ENCODE measurements around the gene GOPC.
"Not testable (repeated sequence)": the region's sequence is repeated elsewhere in the genome, so short reads cannot be mapped to it uniquely, and the experiment has no call there.

GOPC gene

GRCh38 chr6:117602151-117602898 is at the start of gene GOPC:
GOPC (minus strand) TSS chr6:117602511; CDS start chr6:117602288, 223 bp downstream.
- peak; percentile 96 for DNase-seq

DNA sequence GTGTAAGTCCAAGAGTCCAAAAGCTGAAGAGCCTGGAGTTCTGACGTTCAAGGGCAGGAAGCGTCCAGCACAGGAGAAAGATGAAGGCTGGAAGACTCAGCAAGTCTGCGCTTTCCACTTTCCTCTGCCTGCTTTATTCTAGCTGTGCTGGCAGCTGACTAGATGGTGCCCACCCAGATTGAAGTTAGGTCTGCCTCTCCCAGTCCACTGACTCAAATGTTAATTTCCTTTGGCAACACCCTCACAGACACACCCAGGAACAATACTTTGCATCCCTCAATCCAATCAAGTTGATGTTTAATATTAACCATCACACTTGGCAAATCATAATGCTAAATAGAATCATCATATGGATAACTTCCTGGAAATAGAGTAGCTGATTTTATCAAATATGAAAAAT is 49.7 kb upstream of the GOPC start:
- DNase-seq: not testable (repeated sequence)

- DNase-seq: no peak
Observed at GRCh38 chr6:117642976-117643375, 40.7 kb upstream of the GOPC start.

DNA sequence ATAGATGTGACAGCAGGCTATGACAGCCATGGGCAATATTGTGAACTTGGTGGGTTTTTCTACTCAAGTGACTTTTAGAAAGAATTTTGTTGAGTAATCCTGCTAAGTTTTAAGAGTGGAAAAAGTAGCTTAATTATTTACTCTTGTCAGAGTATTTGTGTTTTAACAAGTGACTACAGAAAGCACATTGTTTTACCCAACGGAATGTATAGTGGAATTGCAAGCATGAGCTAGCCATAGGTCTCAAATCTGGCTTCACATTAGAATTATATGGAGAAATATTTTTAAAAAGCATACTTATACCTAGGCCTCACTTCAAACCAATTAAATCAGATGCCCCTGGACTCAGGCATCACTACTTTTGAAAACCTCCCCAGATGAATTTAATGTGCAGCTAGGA is 35.5 kb upstream of the GOPC start:
- no peak for DNase-seq

GRCh38 chr6:117629119-117629660 is 26.9 kb upstream of the GOPC start:
- no peak for DNase-seq

DNA sequence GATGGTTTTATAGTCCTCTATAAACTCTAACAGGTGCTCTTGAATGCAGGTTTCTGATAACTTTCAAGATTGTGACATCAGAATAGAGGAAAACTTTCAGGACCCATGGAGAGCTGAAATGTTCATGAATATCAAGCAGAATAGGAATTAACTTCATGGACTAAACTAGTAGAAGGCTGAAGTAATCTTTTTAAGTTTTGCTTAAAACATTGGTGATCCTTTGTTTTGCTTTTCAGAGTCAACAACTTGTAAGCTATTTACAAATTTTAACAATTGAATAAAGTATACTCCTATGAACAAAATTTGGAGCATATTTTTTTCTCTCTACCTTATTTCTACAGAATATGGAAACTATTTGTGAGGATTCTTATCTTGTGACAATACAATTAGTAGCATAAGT is 25.2 kb upstream of the GOPC start:
- DNase-seq: no peak

DNA sequence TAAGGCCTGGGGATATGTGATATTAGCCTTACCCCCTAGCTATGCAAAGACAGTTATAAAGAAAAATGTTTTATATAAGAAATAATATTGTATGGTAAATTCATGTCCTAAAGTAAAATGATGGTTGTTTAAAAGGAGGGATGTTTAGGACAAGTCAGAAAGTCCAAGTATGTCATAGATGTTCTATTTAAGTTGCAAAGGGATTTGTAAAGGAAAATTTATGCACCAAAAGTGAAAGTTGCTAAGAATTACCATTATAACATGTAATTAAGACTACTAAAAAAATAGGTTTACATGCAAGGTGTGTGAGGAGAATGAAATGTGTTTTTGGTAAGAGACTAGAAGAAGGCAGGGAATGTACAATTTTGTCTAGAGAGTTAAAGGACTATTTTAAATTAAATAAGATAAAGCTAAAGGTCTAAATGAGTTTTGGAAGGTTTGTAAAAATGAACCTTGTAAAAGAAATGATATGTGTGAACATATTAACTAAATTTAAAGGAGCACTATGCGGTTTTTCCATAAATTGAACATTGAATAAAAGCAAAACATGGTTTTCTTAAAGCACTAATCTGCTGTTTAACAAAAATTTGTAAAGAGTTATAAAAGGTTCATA is 22.7 kb upstream of the GOPC start:
- DNase-seq: no peak

DNA sequence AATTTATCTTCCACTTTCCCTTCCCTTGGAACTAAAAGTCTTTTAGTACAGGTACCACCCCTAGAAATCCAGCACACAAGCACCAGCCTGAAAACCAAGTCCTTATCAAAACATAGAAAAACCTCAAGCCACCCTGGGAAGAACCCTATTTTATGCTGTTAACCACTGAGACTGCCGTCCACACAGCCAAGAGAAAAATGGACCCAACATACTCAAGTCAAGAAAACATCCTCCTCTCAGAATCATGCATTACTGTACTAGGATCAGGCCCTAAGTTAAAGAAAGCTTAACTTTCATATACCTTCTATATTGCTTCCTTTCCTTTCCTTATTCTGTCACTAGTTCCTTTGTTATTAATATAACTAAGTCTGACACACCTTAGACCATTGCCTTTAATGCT is 16.9 kb upstream of the GOPC start:
- DNase-seq: no peak

DNA sequence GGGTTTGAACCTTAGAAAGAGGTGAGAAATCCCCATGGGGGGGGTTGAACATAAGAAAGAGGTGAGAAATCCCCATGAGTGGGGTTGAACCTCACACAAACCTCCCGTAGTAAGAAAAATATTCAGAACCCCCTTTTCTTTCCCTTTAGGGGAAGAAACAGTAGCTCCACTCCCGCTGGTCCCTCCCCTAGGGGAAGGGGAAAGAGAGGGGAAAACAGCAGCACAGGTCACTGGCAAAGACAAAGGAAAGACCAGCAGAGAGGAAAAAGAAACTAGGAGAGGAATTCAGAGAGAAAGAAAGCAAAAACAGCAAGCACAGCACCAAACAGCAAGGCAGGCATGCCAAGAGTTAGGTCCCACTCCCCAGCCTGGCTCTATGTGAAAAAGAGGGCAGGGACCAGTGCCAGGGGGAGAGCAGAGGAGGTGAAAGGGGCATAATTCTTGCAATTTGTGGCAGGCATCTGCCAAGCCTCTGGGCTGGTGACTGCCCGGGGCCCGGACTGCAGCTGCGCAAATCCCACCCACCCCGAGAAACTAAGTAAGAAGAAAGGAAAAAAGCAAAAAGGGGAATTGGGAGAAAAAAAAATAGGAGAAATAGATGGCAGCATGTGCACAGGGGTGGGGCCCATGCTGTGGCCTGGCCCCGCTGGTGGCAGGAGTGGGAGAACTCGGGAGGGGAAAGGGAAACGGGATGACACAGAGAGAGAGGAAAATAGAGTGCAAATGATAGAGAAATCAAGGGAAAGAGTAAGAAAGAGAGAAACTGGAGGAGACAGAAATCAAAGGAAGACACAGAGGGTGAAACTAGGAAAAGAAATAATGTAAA is 15.1 kb upstream of the GOPC start:
- no peak for DNase-seq

GRCh38 chr6:117616391-117617209 is 14.3 kb upstream of the GOPC start:
- DNase-seq: peak; percentile 61

DNA sequence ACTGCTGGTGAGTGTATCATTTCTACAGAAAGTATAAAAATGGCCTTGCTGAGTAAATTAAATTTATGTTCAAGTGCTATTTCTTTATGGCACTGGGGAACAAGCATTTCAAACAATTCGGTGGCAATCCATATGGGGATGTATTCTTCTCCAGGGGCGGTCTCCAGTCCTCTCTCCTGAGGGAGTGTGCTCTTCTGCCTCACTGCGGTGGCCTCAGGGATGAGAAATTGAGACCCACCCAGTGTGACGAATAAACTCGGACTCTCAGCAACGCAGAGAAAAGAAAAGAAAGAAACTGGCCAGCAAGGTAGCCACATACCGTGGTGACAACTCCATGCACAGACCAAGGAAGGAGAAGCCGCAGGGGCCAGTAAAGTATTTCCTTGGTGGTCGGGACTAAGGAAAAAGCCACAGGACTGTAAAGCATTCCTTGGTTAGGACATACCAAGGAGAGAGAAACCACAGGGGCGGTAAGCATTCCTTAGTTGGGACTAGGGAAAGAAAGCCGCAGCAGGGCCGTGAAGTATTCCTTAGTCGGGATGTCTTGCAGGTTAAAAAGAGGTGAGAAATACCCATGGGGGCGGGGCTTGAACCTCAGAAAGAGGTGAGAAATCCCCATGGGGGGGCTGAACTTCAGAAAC is 13.6 kb upstream of the GOPC start:
- DNase-seq: no peak

- no peak for DNase-seq
Observed at GRCh38 chr6:117613920-117614560, 11.7 kb upstream of the GOPC start.

- DNase-seq: no peak
Observed at GRCh38 chr6:117607511-117607910, 5.2 kb upstream of the GOPC start.

- DNase-seq: no peak
Observed at GRCh38 chr6:117605169-117605826, 3.0 kb upstream of the GOPC start.

GRCh38 chr6:117603821-117604220 is 1.5 kb upstream of the GOPC start:
- DNase-seq: no peak

GRCh38 chr6:117602899-117603588 is 733 bp upstream of the GOPC start:
- no peak for DNase-seq

DNA sequence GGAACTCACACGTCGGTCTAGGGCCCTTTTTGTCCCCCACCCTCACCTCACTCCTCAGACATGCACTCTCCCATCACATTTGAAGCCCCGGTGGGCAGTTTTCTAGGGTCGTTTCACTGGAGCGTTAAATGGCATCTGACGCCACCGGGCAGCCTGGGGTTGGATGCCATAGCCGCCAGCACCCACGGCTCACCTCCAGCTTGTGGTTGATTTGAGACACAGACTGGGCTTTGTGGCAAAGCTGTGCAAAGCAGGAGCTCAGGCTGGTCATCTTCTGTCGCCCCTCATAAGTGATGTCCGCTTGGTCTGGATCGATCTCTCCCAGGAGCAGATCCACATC is 530 bp downstream of the GOPC start:
- DNase-seq: no peak

GRCh38 chr6:117600008-117600743 is 2.1 kb downstream of the GOPC start:
- no peak for DNase-seq

GRCh38 chr6:117597755-117598154 is 4.6 kb downstream of the GOPC start:
- no peak for DNase-seq
